SH-SY5Y (cell line): ENCODE results near the gene TCAF1.

Source experiments
- GATA2 ChIP-seq: IDR thresholded peaks from 2 replicates; pipeline ENCODE4 v1.6.1; 2011; ENCODE audit warnings: mild to moderate bottlenecking, low read depth, low read length
- GATA3 ChIP-seq: IDR thresholded peaks from 2 replicates; pipeline ENCODE4 v1.6.1; 2011; ENCODE audit warnings: low read depth, mild to moderate bottlenecking, low read length, moderate library complexity

Gene TCAF1

DNA sequence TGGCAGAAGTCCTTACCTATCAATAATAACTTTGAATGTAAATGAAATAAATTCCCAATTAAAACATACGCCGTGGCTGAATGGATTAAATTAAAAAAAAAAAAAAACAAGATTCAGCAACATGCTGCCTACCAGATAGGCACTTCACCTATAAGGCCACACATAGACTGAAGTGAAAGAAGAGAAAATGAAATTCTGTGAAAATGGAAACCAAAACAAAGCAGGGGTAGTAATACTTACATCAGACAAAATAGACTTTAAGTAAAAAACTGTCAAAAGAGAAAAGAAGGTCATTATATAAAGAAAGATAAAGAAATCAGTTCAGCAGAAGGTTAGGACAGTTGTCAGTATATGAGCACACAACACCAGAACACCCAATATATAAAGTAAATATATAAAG lies 55.3 kb downstream of the TCAF1 start:
- TF ChIP-seq GATA2, result no peak
- no peak for TF ChIP-seq GATA3
